SKM-1 treated with dmso at 0.1 percent for 144 hours (cell line): Measurements from ENCODE around the gene FASTKD1.

Experiments used
- DNase-seq: peaks from one replicate; lab custom pipeline; 2025; ENCODE audit not compliant: unreplicated experiment; lab: John Stamatoyannopoulos, UW

The FASTKD1 gene

GRCh38 chr2:169509298-169509885 is 64.3 kb downstream of the FASTKD1 start, which contains the start of gene KLHL41:
Gene KLHL41, plus strand, starts transcription at chr2:169509702. Its CDS starts 77 bp downstream, at chr2:169509779.
- DNase-seq, result no peak

- no peak for DNase-seq
These were observed 66.0 kb downstream of the FASTKD1 start for GRCh38 chr2:169507698-169508097.

DNA sequence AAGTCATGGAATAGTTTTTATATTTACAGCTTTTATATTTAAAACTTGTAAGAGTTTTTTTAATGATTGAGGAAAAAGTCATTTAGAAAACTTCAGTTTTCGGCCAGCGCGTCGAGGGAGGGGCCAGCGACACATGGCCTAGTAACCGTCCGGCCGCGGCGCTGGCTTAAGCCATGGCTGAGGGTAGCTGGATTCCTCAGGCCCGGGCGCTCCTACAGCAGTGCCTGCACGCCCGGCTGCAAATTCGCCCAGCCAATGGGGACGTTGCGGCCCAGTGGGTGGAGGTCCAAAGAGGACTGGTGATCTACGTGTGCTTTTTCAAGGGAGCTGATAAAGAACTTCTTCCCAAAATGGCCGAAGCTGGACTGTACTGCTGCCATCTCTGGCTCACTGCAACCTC is 69.0 kb downstream of the FASTKD1 start:
- no peak for DNase-seq

- DNase-seq, result no peak
These were observed 78.2 kb downstream of the FASTKD1 start for GRCh38 chr2:169495310-169495928.

- DNase-seq, result no peak
These were observed 80.3 kb downstream of the FASTKD1 start for GRCh38 chr2:169493360-169493759.

GRCh38 chr2:169491378-169491777 is 82.3 kb downstream of the FASTKD1 start:
- DNase-seq, result no peak

- no peak for DNase-seq
These were observed 82.8 kb downstream of the FASTKD1 start for GRCh38 chr2:169490834-169491233.

DNA sequence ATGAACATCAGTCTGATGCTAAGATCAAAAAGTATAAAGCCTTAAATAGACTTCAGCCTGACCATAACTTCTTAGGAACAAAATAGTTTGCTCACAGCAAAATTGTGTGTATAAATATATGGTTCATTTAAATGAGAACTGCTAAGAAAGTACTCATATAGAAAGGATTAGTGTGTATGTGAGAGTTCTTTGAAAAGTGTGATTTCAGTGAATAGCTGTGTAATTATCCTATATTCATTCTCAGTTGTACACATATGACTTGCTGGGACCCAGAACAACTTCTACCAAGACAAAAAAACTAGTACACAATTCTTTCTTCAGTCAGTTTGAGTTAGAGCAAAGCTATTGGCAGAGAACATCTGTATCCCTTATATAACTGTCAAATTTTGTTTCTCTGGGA is 87.2 kb downstream of the FASTKD1 start:
- no peak for DNase-seq

DNA sequence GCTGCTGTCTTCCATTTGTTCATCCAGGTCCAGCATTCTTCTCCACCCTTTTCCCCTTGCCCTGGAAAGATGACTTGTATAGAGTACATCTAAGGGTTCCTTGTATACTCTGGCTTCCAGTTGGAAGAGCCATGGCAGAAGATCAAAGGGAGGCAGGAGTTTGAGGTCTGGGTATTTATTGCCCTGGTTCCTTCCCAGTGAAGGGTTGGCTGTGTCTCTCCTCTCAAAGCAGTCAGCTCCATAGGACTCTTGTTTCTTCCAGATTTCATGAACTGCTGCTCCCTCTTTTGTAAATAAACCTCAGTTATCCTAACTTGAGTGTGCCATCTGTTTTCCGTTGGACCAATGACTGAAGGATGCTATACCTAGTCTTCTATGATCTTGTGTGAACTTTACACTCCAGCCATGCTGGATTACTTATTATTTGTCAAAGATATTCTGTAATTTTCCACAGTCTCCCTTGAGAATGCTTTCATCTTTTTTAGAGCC is 88.0 kb downstream of the FASTKD1 start:
- DNase-seq, result no peak

- DNase-seq, result no peak
These were observed 93.6 kb downstream of the FASTKD1 start for GRCh38 chr2:169480079-169480465.
